CD4-positive, CD25-positive, alpha-beta regulatory T cell (primary cell): ENCODE results near the gene NXPH3. TPM values are rescaled to one million over a fixed set of nuclear protein-coding genes. Genes with fewer than 3 reads are reported as not detected.

Experiments used
- ATAC-seq, 2 donors: fragments of 150-1000 bp; cut with Tn5 transposase; one replicate each; pipeline ENCODE4 v1.10.0; 2021; ENCODE audit warnings: low read depth in 2 of 2, moderate number of reproducible peaks in 2 of 2, moderate library complexity in 1 of 2
- DNase-seq, 3 donors: peaks; one replicate each; pipeline versions ENCODE4 v3.0.0 to v3.0.0-alpha.2; 2012 to 2022; ENCODE audit warnings: mixed read lengths in 1 of 3
- H3K27ac ChIP-seq: one replicate; pipeline ENCODE4 v1.7.0; 2013; ENCODE audit warnings: mild to moderate bottlenecking, low read length; ENCODE audit not compliant: insufficient read depth, poor library complexity, severe bottlenecking
- H3K27me3 ChIP-seq: one replicate; pipeline ENCODE4 v1.7.0; 2013; ENCODE audit warnings: low read length; ENCODE audit not compliant: control insufficient read depth, insufficient read depth
- H3K36me3 ChIP-seq: one replicate; pipeline ENCODE4 v1.7.0; 2013; ENCODE audit warnings: mild to moderate bottlenecking, low read length, moderate library complexity; ENCODE audit not compliant: control insufficient read depth, insufficient read depth
- H3K4me1 ChIP-seq: 2 replicates; pipeline ENCODE4 v1.7.0; 2013; ENCODE audit warnings: mild to moderate bottlenecking, low read length; ENCODE audit not compliant: insufficient read depth, control insufficient read depth, poor library complexity, severe bottlenecking
- H3K4me3 ChIP-seq: one replicate; pipeline ENCODE4 v1.7.0; 2013; ENCODE audit warnings: low read depth, mild to moderate bottlenecking, low read length, moderate library complexity
- H3K9me3 ChIP-seq, 2 experiments: 1 replicate in 1 of 2; 2 replicates in 1 of 2; pipeline ENCODE4 v1.7.0; 2013; ENCODE audit warnings: low read length in 2 of 2, mild to moderate bottlenecking in 1 of 2, moderate library complexity in 1 of 2; ENCODE audit not compliant: control insufficient read depth in 2 of 2
- H3K27ac Mint-ChIP-seq, 3 donors: one replicate each; pipeline ENCODE4 v1.8.0; 2020 to 2022; ENCODE audit warnings: mild to moderate bottlenecking in 3 of 3, mixed read lengths in 3 of 3, moderate library complexity in 2 of 3
- H3K27me3 Mint-ChIP-seq: one replicate; pipeline ENCODE4 v1.8.0; 2022; ENCODE audit warnings: mild to moderate bottlenecking, mixed read lengths
- H3K36me3 Mint-ChIP-seq: one replicate; pipeline ENCODE4 v1.8.0; 2020; ENCODE audit warnings: mixed read lengths
- H3K4me1 Mint-ChIP-seq, 4 donors: one replicate each; pipeline ENCODE4 v1.8.0; 2020 to 2022; ENCODE audit warnings: mixed read lengths in 4 of 4, mild to moderate bottlenecking in 1 of 4
- H3K4me3 Mint-ChIP-seq, 4 donors: one replicate each; pipeline ENCODE4 v1.8.0; 2020 to 2022; ENCODE audit warnings: mild to moderate bottlenecking in 4 of 4, mixed read lengths in 4 of 4, moderate library complexity in 3 of 4
- H3K9me3 Mint-ChIP-seq, 7 donors: one replicate each; pipeline ENCODE4 v1.8.0; 2020 to 2022; ENCODE audit warnings: mixed read lengths in 7 of 7, mild to moderate bottlenecking in 3 of 7, moderate library complexity in 2 of 7
- polyA plus RNA-seq, 4 donors: library from polyadenylated mRNA; unstranded; fragments of 300-500 nt; fragmentation: Illumina TruSeq; gene quantifications; one replicate each; pipeline ENCODE4 v1.2.3, GENCODE V29; 2021
- total RNA-seq: library from RNA; stranded (reverse); gene quantifications from one replicate; pipeline ENCODE4 v1.2.3, GENCODE V29; 2022

The NXPH3 gene
- total and polyA plus RNA-seq, 5 donors from 2014 or later, result not detected

GRCh38 chr17:49600949-49601348 is 25.3 kb downstream of the NXPH3 start:
- peaks cover 84% of the 10 kb centered on the region for H3K36me3 ChIP-seq
- Mint-ChIP-seq H3K4me1 (peaks cover 0 to 7% (median under 1%) of the 10 kb centered on the region in 4 donors), H3K27ac (peak overlapping the region in 1 of 3 donors; percentile 62), H3K9me3 (no peaks in the 10 kb centered on the region), H3K36me3 (peaks cover 53% of the 10 kb centered on the region), H3K27me3 (no peaks in the 10 kb centered on the region), H3K4me3 (no peak overlapping the region)
- no peaks in the 10 kb centered on the region for H3K4me1 ChIP-seq
- H3K4me3 ChIP-seq, result no peak overlapping the region
- no peak overlapping the region for H3K27ac ChIP-seq
- DNase-seq (no peak), ATAC-seq (no peak)
- H3K9me3 ChIP-seq, result no peaks in the 10 kb centered on the region
- H3K27me3 ChIP-seq, result no peaks in the 10 kb centered on the region

GRCh38 chr17:49602783-49603182 is 27.1 kb downstream of the NXPH3 start:
- Histone ChIP-seq H3K4me1 (no peaks in the 10 kb centered on the region), H3K27me3 (no peaks in the 10 kb centered on the region), H3K4me3 (no peak overlapping the region), H3K36me3 (peaks cover 85% of the 10 kb centered on the region), H3K9me3 (no peaks in the 10 kb centered on the region), H3K27ac (no peak overlapping the region)
- H3K4me1 Mint-ChIP-seq, result peaks cover 0 to 7% (median 0%) of the 10 kb centered on the region in 4 donors
- H3K9me3 Mint-ChIP-seq, result no peaks in the 10 kb centered on the region
- ATAC-seq (no peak), DNase-seq (peak in 1 of 3 donors; percentile 21)
- H3K27me3 Mint-ChIP-seq, result no peaks in the 10 kb centered on the region
- peak overlapping the region in 1 of 3 donors; percentile 83 for H3K27ac Mint-ChIP-seq
- H3K4me3 Mint-ChIP-seq, result no peak overlapping the region
- peaks cover 50% of the 10 kb centered on the region for H3K36me3 Mint-ChIP-seq

GRCh38 chr17:49603238-49603637 is 27.6 kb downstream of the NXPH3 start:
- H3K36me3 Mint-ChIP-seq, result peaks cover 47% of the 10 kb centered on the region
- H3K36me3 ChIP-seq, result peaks cover 85% of the 10 kb centered on the region

GRCh38 chr17:49603720-49604119 is 28.0 kb downstream of the NXPH3 start:
- no peak overlapping the region for H3K27ac Mint-ChIP-seq
- no peak for ATAC-seq
- Histone ChIP-seq H3K9me3 (no peaks in the 10 kb centered on the region), H3K4me1 (no peaks in the 10 kb centered on the region), H3K27me3 (no peaks in the 10 kb centered on the region), H3K4me3 (no peak overlapping the region), H3K27ac (no peak overlapping the region), H3K36me3 (peaks cover 84% of the 10 kb centered on the region)
- H3K4me3 Mint-ChIP-seq, result no peak overlapping the region
- H3K36me3 Mint-ChIP-seq, result peaks cover 46% of the 10 kb centered on the region
- no peaks in the 10 kb centered on the region for H3K9me3 Mint-ChIP-seq
- H3K27me3 Mint-ChIP-seq, result no peaks in the 10 kb centered on the region
- H3K4me1 Mint-ChIP-seq, result peaks cover 0 to 7% (median 0%) of the 10 kb centered on the region in 4 donors
- no peak for DNase-seq

More at GRCh38 chr17:49603238-49603637, 27.6 kb downstream of the NXPH3 start:
- peaks cover 0 to 7% (median 0%) of the 10 kb centered on the region in 4 donors for H3K4me1 Mint-ChIP-seq
- DNase-seq (no peak), ATAC-seq (no peak)
- no peaks in the 10 kb centered on the region for H3K9me3 ChIP-seq
- H3K27me3 ChIP-seq, result no peaks in the 10 kb centered on the region
- no peak overlapping the region for H3K4me3 ChIP-seq
- H3K27ac ChIP-seq, result no peak overlapping the region
- H3K9me3 Mint-ChIP-seq, result no peaks in the 10 kb centered on the region
- H3K4me1 ChIP-seq, result no peaks in the 10 kb centered on the region
- H3K27ac Mint-ChIP-seq, result peak overlapping the region in 1 of 3 donors; percentile 83
- no peaks in the 10 kb centered on the region for H3K27me3 Mint-ChIP-seq
- no peak overlapping the region for H3K4me3 Mint-ChIP-seq

- Mint-ChIP-seq H3K9me3 (no peaks in the 10 kb centered on the region), H3K4me3 (no peak overlapping the region), H3K36me3 (peaks cover 48% of the 10 kb centered on the region), H3K27ac (peak overlapping the region in 1 of 3 donors; percentile 52), H3K27me3 (no peaks in the 10 kb centered on the region), H3K4me1 (peaks cover 0 to 7% (median 1%) of the 10 kb centered on the region in 4 donors)
- no peaks in the 10 kb centered on the region for H3K9me3 ChIP-seq
- H3K4me1 ChIP-seq, result no peaks in the 10 kb centered on the region
- no peak for DNase-seq
- ATAC-seq, result no peak
- H3K27me3 ChIP-seq, result no peaks in the 10 kb centered on the region
- H3K4me3 ChIP-seq, result no peak overlapping the region
- no peak overlapping the region for H3K27ac ChIP-seq
- H3K36me3 ChIP-seq, result peaks cover 84% of the 10 kb centered on the region
Measured at GRCh38 chr17:49604314-49604869, 28.7 kb downstream of the NXPH3 start.

- Histone ChIP-seq H3K27ac (peak overlapping the region; percentile 7), H3K4me3 (no peak overlapping the region), H3K9me3 (no peaks in the 10 kb centered on the region), H3K27me3 (no peaks in the 10 kb centered on the region), H3K36me3 (peaks cover 82% of the 10 kb centered on the region), H3K4me1 (no peaks in the 10 kb centered on the region)
- peaks cover 4 to 11% (median 10%) of the 10 kb centered on the region in 4 donors for H3K4me1 Mint-ChIP-seq
- no peaks in the 10 kb centered on the region for H3K27me3 Mint-ChIP-seq
- peaks cover 41% of the 10 kb centered on the region for H3K36me3 Mint-ChIP-seq
- no peak overlapping the region for H3K4me3 Mint-ChIP-seq
- H3K27ac Mint-ChIP-seq, result peak overlapping the region in 1 of 3 donors; percentile 26
- ATAC-seq, result no peak
- H3K9me3 Mint-ChIP-seq, result no peaks in the 10 kb centered on the region
- no peak for DNase-seq
Measured at GRCh38 chr17:49610883-49611584, 35.4 kb downstream of the NXPH3 start.

- no peak overlapping the region for H3K4me3 ChIP-seq
- ATAC-seq (no peak), DNase-seq (no peak)
- no peaks in the 10 kb centered on the region for H3K4me1 ChIP-seq
- H3K27me3 ChIP-seq, result no peaks in the 10 kb centered on the region
- H3K27ac Mint-ChIP-seq, result peak overlapping the region in 2 of 3 donors; percentile 47 to 74
- H3K4me1 Mint-ChIP-seq, result peaks cover 10 to 25% (median 22%) of the 10 kb centered on the region in 4 donors
- no peak overlapping the region for H3K27ac ChIP-seq
- no peaks in the 10 kb centered on the region for H3K9me3 ChIP-seq
- H3K4me3 Mint-ChIP-seq, result no peak overlapping the region
- H3K9me3 Mint-ChIP-seq, result no peaks in the 10 kb centered on the region
- H3K27me3 Mint-ChIP-seq, result no peaks in the 10 kb centered on the region
- peaks cover 73% of the 10 kb centered on the region for H3K36me3 ChIP-seq
- H3K36me3 Mint-ChIP-seq, result peaks cover 40% of the 10 kb centered on the region
Measured at GRCh38 chr17:49612726-49613125, 37.1 kb downstream of the NXPH3 start.
